HCT116 (cell line): ENCODE measurements around the gene GRIK4. TPM values are rescaled to one million over a fixed set of nuclear protein-coding genes. Genes with fewer than 3 reads are reported as not detected.

Experiments used
- ATAC-seq: fragments of 200-7000 bp; cut with Tn5 transposase; 2 replicates; pipeline ENCODE4 v1.9.1; 2020; ENCODE audit warnings: mild to moderate bottlenecking, moderate library complexity
- BruUV-seq: library from RNA; stranded (reverse); fragments of 400-500 nt; replicated peaks from 2 replicates; lab custom pipeline; 2021; lab: Mats Ljungman, UMichigan
- CTCF ChIA-PET: fragments of 300-600 bp; sonication (Branson Sonifier 250); formaldehyde crosslinking; loops from one replicate; lab custom pipeline; 2021; ENCODE audit warnings: antibody characterized with exemption; lab: Charles Lee
- POLR2A ChIA-PET: fragments of 300-600, 350-600 bp; sonication (Branson Sonifier 250); formaldehyde crosslinking; loops from one replicate; lab custom pipeline; 2021; ENCODE audit warnings: antibody characterized with exemption; lab: Charles Lee
- RAD21 ChIA-PET, 2 experiments: fragments of 300-600 bp; sonication (Branson Sonifier 250); formaldehyde crosslinking; loops; one replicate each; lab custom pipeline; 2023; ENCODE audit warnings: low total read pairs in 2 of 2; ENCODE audit not compliant: uncharacterized antibody in 2 of 2, unreplicated experiment in 2 of 2, low non-redundant PET in 1 of 2; lab: Charles Lee
- DNase-seq: peaks from one replicate; pipeline ENCODE4 v3.0.0-alpha.2; 2010; ENCODE audit warnings: low read depth, low spot score
- H2AFZ ChIP-seq: fragments of 200-600 bp; shearing (Covaris generic), sonication (generic); 2 replicates; pipeline ENCODE4 v1.6.1; 2017; ENCODE audit warnings: low read depth, mixed run types, mixed read lengths, antibody characterized with exemption, low read length; ENCODE audit not compliant: poor library complexity, severe bottlenecking
- H3K27ac ChIP-seq: 2 replicates; pipeline ENCODE4 v1.5.1; 2012; ENCODE audit warnings: low read depth, low read length
- H3K27me3 ChIP-seq: fragments of 200-600 bp; sonication (generic); 2 replicates; pipeline ENCODE4 v1.6.1; 2016; ENCODE audit warnings: mixed run types, low read length, mixed read lengths; ENCODE audit not compliant: insufficient read depth
- H3K36me3 ChIP-seq, 2 experiments: fragments of 200-500 bp in 1 of 2; fragments of 200-600 bp in 1 of 2; sonication (Bioruptor generic) in 1 of 2; sonication (generic) in 1 of 2; 2 replicates each; pipeline versions ENCODE4 v1.5.1 to v1.6.1; 2014 to 2016; ENCODE audit warnings: low read length in 2 of 2, inconsistent platforms in 1 of 2, mixed read lengths in 1 of 2, mixed run types in 1 of 2; ENCODE audit not compliant: insufficient read depth in 2 of 2, control insufficient read depth in 1 of 2
- H3K4me1 ChIP-seq, 2 experiments: fragments of 200-600 bp in 1 of 2; sonication (generic) in 1 of 2; 2 replicates each; pipeline versions ENCODE4 v1.5.1 to v1.6.1; 2012 to 2017; ENCODE audit warnings: low read length in 2 of 2, inconsistent platforms in 1 of 2, mild to moderate bottlenecking in 1 of 2, mixed read lengths in 1 of 2, mixed run types in 1 of 2, moderate library complexity in 1 of 2; ENCODE audit not compliant: insufficient read depth in 2 of 2, control insufficient read depth in 1 of 2
- H3K4me2 ChIP-seq: fragments of 200-600 bp; sonication (generic); 2 replicates; pipeline ENCODE4 v1.6.1; 2017; ENCODE audit warnings: mixed run types, low read length, mixed read lengths
- H3K4me3 ChIP-seq, 2 experiments: fragments of 200-600 bp in 1 of 2; sonication (generic) in 1 of 2; replicated peaks in 1 of 2; 2 replicates each; pipeline ENCODE4 v1.5.1; 2011 to 2016; ENCODE audit warnings: low read length in 2 of 2, control low read depth in 1 of 2, low read depth in 1 of 2, mild to moderate bottlenecking in 1 of 2, mixed read lengths in 1 of 2, mixed run types in 1 of 2
- H3K79me2 ChIP-seq: fragments of 200-600 bp; sonication (generic); 2 replicates; pipeline ENCODE4 v1.6.1; 2017; ENCODE audit warnings: mild to moderate bottlenecking, mixed run types, low read length, moderate library complexity, mixed read lengths; ENCODE audit not compliant: insufficient read depth
- H3K9ac ChIP-seq: fragments of 200-600 bp; sonication (generic); 2 replicates; pipeline ENCODE4 v1.6.1; 2016; ENCODE audit warnings: low read length, mixed read lengths
- H3K9me2 ChIP-seq: fragments of 200-600 bp; sonication (generic), shearing (Covaris generic); 2 replicates; pipeline ENCODE4 v1.6.1; 2017; ENCODE audit warnings: mixed run types, mild to moderate bottlenecking, moderate library complexity; ENCODE audit not compliant: insufficient read depth
- H3K9me3 ChIP-seq, 2 experiments: fragments of 200-500 bp in 1 of 2; fragments of 200-600 bp in 1 of 2; sonication (Bioruptor generic) in 1 of 2; sonication (generic) in 1 of 2; 2 replicates each; pipeline ENCODE4 v1.6.1; 2014 to 2017; ENCODE audit warnings: low read length in 2 of 2, mixed read lengths in 2 of 2, inconsistent platforms in 1 of 2, low read depth in 1 of 2, mild to moderate bottlenecking in 1 of 2, mixed run types in 1 of 2, moderate library complexity in 1 of 2; ENCODE audit not compliant: control insufficient read depth in 1 of 2, insufficient read depth in 1 of 2
- H4K20me1 ChIP-seq: fragments of 200-600 bp; sonication (generic), shearing (Covaris generic); 2 replicates; pipeline ENCODE4 v1.6.1; 2017; ENCODE audit warnings: mixed run types, mild to moderate bottlenecking, moderate library complexity; ENCODE audit not compliant: insufficient read depth
- CBX3 ChIP-seq: IDR thresholded peaks from 2 replicates; pipeline ENCODE4 v1.6.1; 2012; ENCODE audit warnings: low read depth
- CEBPB ChIP-seq: IDR thresholded peaks from 2 replicates; pipeline ENCODE4 v1.6.1; 2012; ENCODE audit warnings: low read depth
- ELF1 ChIP-seq: IDR thresholded peaks from 2 replicates; pipeline ENCODE4 v1.6.1; 2012; ENCODE audit warnings: low read depth, borderline replicate concordance
- EZH2 ChIP-seq: fragments of 200-600 bp; sonication (generic); IDR thresholded peaks from 2 replicates; pipeline ENCODE4 v1.6.1; 2017; ENCODE audit warnings: antibody characterized with exemption, mixed run types
- FOSL1 ChIP-seq: IDR thresholded peaks from 2 replicates; pipeline ENCODE4 v1.6.1; 2012; ENCODE audit warnings: low read depth
- JUND ChIP-seq: IDR thresholded peaks from 2 replicates; pipeline ENCODE4 v1.6.1; 2012
- POLR2A ChIP-seq: IDR thresholded peaks from 2 replicates; pipeline ENCODE4 v1.7.0; 2011; ENCODE audit warnings: borderline replicate concordance; ENCODE audit not compliant: insufficient read depth, insufficient read length; ENCODE audit errors: extremely low read depth
- POLR2AphosphoS5 ChIP-seq: IDR thresholded peaks from 2 replicates; pipeline ENCODE4 v1.6.1; 2011; ENCODE audit warnings: mild to moderate bottlenecking, low read depth, low read length, moderate library complexity
- RAD21 ChIP-seq: IDR thresholded peaks from 2 replicates; pipeline ENCODE4 v1.6.1; 2012; ENCODE audit warnings: low read depth, mild to moderate bottlenecking
- SIN3A ChIP-seq: IDR thresholded peaks from 2 replicates; pipeline ENCODE4 v1.6.1; 2012; ENCODE audit warnings: low read depth
- SP1 ChIP-seq: IDR thresholded peaks from 2 replicates; pipeline ENCODE4 v1.6.1; 2012; ENCODE audit warnings: low read depth
- SRF ChIP-seq: IDR thresholded peaks from 2 replicates; pipeline ENCODE4 v1.6.1; 2012; ENCODE audit warnings: low read depth
- TCF7L2 ChIP-seq: IDR thresholded peaks from 2 replicates; pipeline ENCODE4 v1.7.0; 2011; ENCODE audit warnings: borderline replicate concordance, inconsistent platforms; ENCODE audit not compliant: insufficient read depth, insufficient read length; ENCODE audit errors: extremely low read depth
- YY1 ChIP-seq: IDR thresholded peaks from 2 replicates; pipeline ENCODE4 v1.6.1; 2011; ENCODE audit warnings: low read length, low read depth, moderate library complexity, mild to moderate bottlenecking; ENCODE audit not compliant: insufficient replicate concordance; ENCODE audit errors: extremely low read depth
- ZFX ChIP-seq: fragments of 450-650 bp; IDR thresholded peaks from 2 replicates; pipeline ENCODE4 v1.6.1; 2017
- ZNF274 ChIP-seq: fragments of 200-500 bp; sonication (Bioruptor generic); IDR thresholded peaks from 2 replicates; pipeline ENCODE4 v1.6.1; 2014; ENCODE audit warnings: mild to moderate bottlenecking, low read depth, low read length, inconsistent platforms
- intact Hi-C: fragments of 100-400 bp; cut with micrococcal nuclease; formaldehyde crosslinking; loops from 2 replicates; pipeline ENCODE4 v1.10.0; 2022
- total RNA-seq: library from RNA; stranded (reverse); gene quantifications from one replicate; pipeline ENCODE4 v1.2.1, GENCODE V29; 2021; ENCODE audit not compliant: unreplicated experiment
- TF ChIP-seq, protein P1 (sequence below): IDR thresholded peaks from 2 replicates; pipeline ENCODE4 v1.6.1; 2012
- TF ChIP-seq, protein P2 (sequence below): IDR thresholded peaks from 2 replicates; pipeline ENCODE4 v1.6.1; 2011; ENCODE audit warnings: mild to moderate bottlenecking, low read length, moderate library complexity; ENCODE audit not compliant: insufficient replicate concordance; ENCODE audit errors: extremely low read depth

Gene GRIK4
- total RNA-seq, 1 experiment from 2014 or later = 0.52 TPM

DNA sequence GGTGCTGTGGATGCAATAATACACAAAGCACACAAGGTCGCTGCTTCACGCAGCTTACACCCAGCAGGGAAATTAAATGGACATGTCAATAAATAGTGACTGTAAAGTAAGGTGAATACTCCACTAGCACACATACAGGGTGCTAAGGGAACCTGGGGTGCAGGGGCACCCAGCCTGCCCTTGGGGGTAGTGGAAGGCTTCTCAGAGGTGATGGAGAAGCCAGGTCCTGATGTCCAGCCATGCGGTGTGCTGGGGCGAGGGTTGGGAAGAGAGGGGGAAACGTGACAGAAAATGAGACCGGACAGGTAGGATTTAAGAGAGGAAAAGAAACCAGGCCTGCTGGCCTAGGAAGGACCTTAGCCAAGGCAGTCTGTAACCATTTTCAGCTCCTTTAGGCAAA, 200.5 kb downstream of the GRIK4 start:
- no peak overlapping the region for H2AFZ ChIP-seq
- no peak overlapping the region for H3K9ac ChIP-seq
- no peak overlapping the region for H3K4me2 ChIP-seq
- H3K36me3 ChIP-seq = no peaks in the 10 kb centered on the region
- H4K20me1 ChIP-seq = no peaks in the 10 kb centered on the region
- H3K4me1 ChIP-seq = peaks cover 17 to 24% of the 10 kb centered on the region in 2 experiments
- H3K27ac ChIP-seq = no peak overlapping the region
- intact Hi-C loops = no loop called here
- ChIA-PET POLR2A (no interaction called here), CTCF (interaction anchor here (1.9 kb wide), 1 partner anchor 27 kb away, joined by 6 read pairs; no protein-coding TSS in a partner anchor), RAD21 (no interaction called here)
- DNase-seq (no peak), ATAC-seq (no peak)
- peaks cover 0 to 9% of the 10 kb centered on the region in 2 experiments; a peak in 1 of 4 replicates for H3K9me3 ChIP-seq
- peaks cover 24% of the 10 kb centered on the region; the same call in 1 of the 2 replicates for H3K27me3 ChIP-seq
- no peaks in the 10 kb centered on the region for H3K9me2 ChIP-seq
- no TSS peak for BruUV-seq
- TF ChIP-seq ZFX = no peak
- no peak for TF ChIP-seq POLR2AphosphoS5
- TF ChIP-seq SP1 = no peak
- TF ChIP-seq ELF1 = no peak
- no peak for TF ChIP-seq FOSL1
- no peak for TF ChIP-seq RAD21
- no peak for TF ChIP-seq YY1
- no peak for TF ChIP-seq CBX3
- TF ChIP-seq, protein P1, sequence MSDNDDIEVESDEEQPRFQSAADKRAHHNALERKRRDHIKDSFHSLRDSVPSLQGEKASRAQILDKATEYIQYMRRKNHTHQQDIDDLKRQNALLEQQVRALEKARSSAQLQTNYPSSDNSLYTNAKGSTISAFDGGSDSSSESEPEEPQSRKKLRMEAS = no peak
- no peak for TF ChIP-seq SRF
- TF ChIP-seq ZNF274 = no peak
- no peak for TF ChIP-seq SIN3A
- TF ChIP-seq, protein P2, sequence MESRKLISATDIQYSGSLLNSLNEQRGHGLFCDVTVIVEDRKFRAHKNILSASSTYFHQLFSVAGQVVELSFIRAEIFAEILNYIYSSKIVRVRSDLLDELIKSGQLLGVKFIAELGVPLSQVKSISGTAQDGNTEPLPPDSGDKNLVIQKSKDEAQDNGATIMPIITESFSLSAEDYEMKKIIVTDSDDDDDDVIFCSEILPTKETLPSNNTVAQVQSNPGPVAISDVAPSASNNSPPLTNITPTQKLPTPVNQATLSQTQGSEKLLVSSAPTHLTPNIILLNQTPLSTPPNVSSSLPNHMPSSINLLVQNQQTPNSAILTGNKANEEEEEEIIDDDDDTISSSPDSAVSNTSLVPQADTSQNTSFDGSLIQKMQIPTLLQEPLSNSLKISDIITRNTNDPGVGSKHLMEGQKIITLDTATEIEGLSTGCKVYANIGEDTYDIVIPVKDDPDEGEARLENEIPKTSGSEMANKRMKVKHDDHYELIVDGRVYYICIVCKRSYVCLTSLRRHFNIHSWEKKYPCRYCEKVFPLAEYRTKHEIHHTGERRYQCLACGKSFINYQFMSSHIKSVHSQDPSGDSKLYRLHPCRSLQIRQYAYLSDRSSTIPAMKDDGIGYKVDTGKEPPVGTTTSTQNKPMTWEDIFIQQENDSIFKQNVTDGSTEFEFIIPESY = no peak
- no peak for TF ChIP-seq EZH2
- TF ChIP-seq TCF7L2 = no peak
- TF ChIP-seq POLR2A = no peak
- TF ChIP-seq CEBPB = no peak
- no peak for TF ChIP-seq JUND
- no peak overlapping the region for H3K4me3 ChIP-seq
- H3K79me2 ChIP-seq = no peaks in the 10 kb centered on the region
